Natural killer cell (primary cell): ENCODE results near the gene SLC6A18. TPM values are rescaled to one million over a fixed set of nuclear protein-coding genes. Genes with fewer than 3 reads are reported as not detected.

Experiments
- ATAC-seq, 3 donors: fragments of 150-1000 bp in 2 of 3; fragments of 200-7000 bp in 1 of 3; cut with Tn5 transposase; 1 replicate in 1 of 3; 2 replicates in 2 of 3; pipeline ENCODE4 v1.10.0; 2021; ENCODE audit warnings: mild to moderate bottlenecking in 2 of 3, moderate library complexity in 2 of 3
- DNase-seq, 2 donors: peaks; one replicate each; pipeline versions ENCODE4 v3.0.0 to v3.0.0-alpha.2; 2013 to 2021; ENCODE audit warnings: mixed read lengths in 1 of 2
- H3K27ac ChIP-seq: one replicate; pipeline ENCODE4 v1.5.1; 2013; ENCODE audit warnings: mild to moderate bottlenecking, low read length
- H3K27me3 ChIP-seq: one replicate; pipeline ENCODE4 v1.6.1; 2013; ENCODE audit warnings: low read length; ENCODE audit not compliant: control insufficient read depth, insufficient read depth
- H3K36me3 ChIP-seq: one replicate; pipeline ENCODE4 v1.6.1; 2013; ENCODE audit warnings: low read length; ENCODE audit not compliant: control insufficient read depth, insufficient read depth
- H3K4me1 ChIP-seq: one replicate; pipeline ENCODE4 v1.6.1; 2013; ENCODE audit warnings: low read length; ENCODE audit not compliant: control insufficient read depth, insufficient read depth
- H3K4me3 ChIP-seq: one replicate; pipeline ENCODE4 v1.5.1; 2013; ENCODE audit warnings: low read length
- H3K9me3 ChIP-seq: one replicate; pipeline ENCODE4 v1.6.1; 2013; ENCODE audit warnings: low read length; ENCODE audit not compliant: control insufficient read depth, insufficient read depth
- H3K27ac Mint-ChIP-seq, 2 donors: one replicate each; pipeline ENCODE4 v1.8.0; 2022; ENCODE audit warnings: mild to moderate bottlenecking in 2 of 2, mixed read lengths in 2 of 2, moderate library complexity in 1 of 2
- H3K27me3 Mint-ChIP-seq, 2 donors: one replicate each; pipeline ENCODE4 v1.8.0; 2022; ENCODE audit warnings: low read depth in 2 of 2, mixed read lengths in 2 of 2
- H3K36me3 Mint-ChIP-seq: one replicate; pipeline ENCODE4 v1.8.0; 2022; ENCODE audit warnings: mixed read lengths
- H3K4me1 Mint-ChIP-seq, 2 donors: one replicate each; pipeline ENCODE4 v1.8.0; 2022; ENCODE audit warnings: mixed read lengths in 2 of 2
- H3K4me3 Mint-ChIP-seq: one replicate; pipeline ENCODE4 v1.8.0; 2022; ENCODE audit warnings: mild to moderate bottlenecking, moderate library complexity, mixed read lengths
- H3K9me3 Mint-ChIP-seq, 2 donors: one replicate each; pipeline ENCODE4 v1.8.0; 2022; ENCODE audit warnings: mixed read lengths in 2 of 2
- CTCF ChIP-seq: fragments of 200-600 bp; IDR thresholded peaks from one replicate; pipeline ENCODE4 v1.8.0; 2022; ENCODE audit warnings: antibody characterized with exemption
- WGBS: methylation state at CpG from one replicate; pipeline ENCODE4 v1.1.7; 2013; ENCODE audit warnings: missing lambda C conversion rate; ENCODE audit not compliant: insufficient coverage; 5-methylcytosine and 5-hydroxymethylcytosine counted together
- intact Hi-C: fragments of 100-400 bp; cut with micrococcal nuclease; formaldehyde crosslinking; loops from one replicate; pipeline ENCODE4 v1.14.2; 2022
- total RNA-seq, 4 donors: library from RNA; stranded (reverse); fragments of 120-200 nt in 1 of 4; gene quantifications; one replicate each; pipeline versions ENCODE4 v1.2.3 to v1.2.4, GENCODE V29; 2013 to 2022

SLC6A18 gene
- total RNA-seq, 3 donors from 2014 or later (not counting 1 experiment from before 2014, with no cell fraction given), result not detected

GRCh38 chr5:1184481-1184880, 40.7 kb upstream of the SLC6A18 start:
- no peaks in the 10 kb centered on the region for H3K36me3 Mint-ChIP-seq
- no peak for TF ChIP-seq CTCF
- Histone ChIP-seq H3K4me1 (no peaks in the 10 kb centered on the region), H3K9me3 (no peaks in the 10 kb centered on the region), H3K27ac (no peak overlapping the region), H3K4me3 (no peak overlapping the region), H3K27me3 (no peaks in the 10 kb centered on the region), H3K36me3 (no peaks in the 10 kb centered on the region)
- intact Hi-C loops, result no loop called here
- WGBS, result 87% methylated on average over 7 of the region's 7 CpGs
- no peak overlapping the region for H3K4me3 Mint-ChIP-seq
- H3K9me3 Mint-ChIP-seq, result no peaks in the 10 kb centered on the region
- no peak overlapping the region for H3K27ac Mint-ChIP-seq
- peaks cover 3 to 8% of the 10 kb centered on the region in 2 donors for H3K27me3 Mint-ChIP-seq
- no peak for DNase-seq
- ATAC-seq, result no peak
- H3K4me1 Mint-ChIP-seq, result peaks cover 0 to 5% of the 10 kb centered on the region in 2 donors

- no peak for TF ChIP-seq CTCF
- no peak overlapping the region for H3K27ac Mint-ChIP-seq
- H3K36me3 ChIP-seq, result no peaks in the 10 kb centered on the region
- ATAC-seq, result no peak
- 90% methylated on average over 10 of the region's 10 CpGs for WGBS
- DNase-seq, result no peak
- no peaks in the 10 kb centered on the region for H3K4me1 Mint-ChIP-seq
- H3K4me3 ChIP-seq, result no peak overlapping the region
- H3K27ac ChIP-seq, result no peak overlapping the region
- no peaks in the 10 kb centered on the region for H3K9me3 Mint-ChIP-seq
- H3K4me3 Mint-ChIP-seq, result no peak overlapping the region
- H3K9me3 ChIP-seq, result no peaks in the 10 kb centered on the region
- intact Hi-C loops, result no loop called here
- H3K27me3 ChIP-seq, result no peaks in the 10 kb centered on the region
- H3K36me3 Mint-ChIP-seq, result no peaks in the 10 kb centered on the region
- no peaks in the 10 kb centered on the region for H3K4me1 ChIP-seq
- peaks cover 3 to 13% of the 10 kb centered on the region in 2 donors for H3K27me3 Mint-ChIP-seq
Measured at GRCh38 chr5:1185038-1185627, 40.0 kb upstream of the SLC6A18 start.

- Histone ChIP-seq H3K4me3 (no peak overlapping the region), H3K4me1 (no peaks in the 10 kb centered on the region), H3K27me3 (no peaks in the 10 kb centered on the region), H3K9me3 (no peaks in the 10 kb centered on the region), H3K27ac (no peak overlapping the region), H3K36me3 (no peaks in the 10 kb centered on the region)
- Mint-ChIP-seq H3K36me3 (no peaks in the 10 kb centered on the region), H3K27ac (no peak overlapping the region), H3K4me1 (no peaks in the 10 kb centered on the region), H3K4me3 (no peak overlapping the region), H3K27me3 (peaks cover 4 to 19% of the 10 kb centered on the region in 2 donors), H3K9me3 (no peaks in the 10 kb centered on the region)
- intact Hi-C loops, result no loop called here
- ATAC-seq (no peak), DNase-seq (no peak)
- no peak for TF ChIP-seq CTCF
- 87% methylated on average over 12 of the region's 12 CpGs for WGBS
Measured at GRCh38 chr5:1185629-1186350, 39.4 kb upstream of the SLC6A18 start.
